GM21825 (cell line): ENCODE data around the gene FAM13A.
"Not testable (repeated sequence)": the region's sequence is repeated elsewhere in the genome, so short reads cannot be mapped to it uniquely, and the experiment has no call there.

ENCODE experiments used
- ATAC-seq: cut with Tn5 transposase; IDR thresholded peaks from one replicate; pipeline ENCODE4 v1.9.1; 2021; ENCODE audit warnings: mild to moderate bottlenecking, moderate library complexity; ENCODE audit not compliant: unreplicated experiment

FAM13A gene

GRCh38 chr4:88964450-88964849 lies 92.5 kb downstream of the FAM13A start:
- no peak for ATAC-seq

- no peak for ATAC-seq
Measured at GRCh38 chr4:88963817-88964216, 93.2 kb downstream of the FAM13A start.

- ATAC-seq, result no peak
Measured at GRCh38 chr4:88962396-88962795, 94.6 kb downstream of the FAM13A start.

GRCh38 chr4:88960576-88960975 lies 96.4 kb downstream of the FAM13A start:
- no peak for ATAC-seq

- no peak for ATAC-seq
Measured at GRCh38 chr4:88958080-88958479, 98.9 kb downstream of the FAM13A start.

- ATAC-seq, result no peak
Measured at GRCh38 chr4:88957570-88957969, 99.4 kb downstream of the FAM13A start.

- ATAC-seq, result no peak
Measured at GRCh38 chr4:88955580-88956380, 101.2 kb downstream of the FAM13A start.

- ATAC-seq, result no peak
Measured at GRCh38 chr4:88953400-88953799, 103.6 kb downstream of the FAM13A start.

- ATAC-seq, result no peak
Measured at GRCh38 chr4:88952081-88952480, 104.9 kb downstream of the FAM13A start.

GRCh38 chr4:88949605-88950004 lies 107.4 kb downstream of the FAM13A start:
- ATAC-seq, result no peak

GRCh38 chr4:88940506-88940905 lies 116.5 kb downstream of the FAM13A start:
- no peak for ATAC-seq

GRCh38 chr4:88939697-88940096 lies 117.3 kb downstream of the FAM13A start:
- no peak for ATAC-seq

- ATAC-seq, result no peak
Measured at GRCh38 chr4:88938138-88938537, 118.8 kb downstream of the FAM13A start.

- ATAC-seq, result no peak
Measured at GRCh38 chr4:88937081-88937480, 119.9 kb downstream of the FAM13A start.

GRCh38 chr4:88933414-88934160 lies 123.4 kb downstream of the FAM13A start:
- no peak for ATAC-seq

- ATAC-seq, result no peak
Measured at GRCh38 chr4:88928852-88929251, 128.1 kb downstream of the FAM13A start.

- ATAC-seq, result no peak
Measured at GRCh38 chr4:88927420-88927819, 129.6 kb downstream of the FAM13A start.

- ATAC-seq, result no peak
Measured at GRCh38 chr4:88919056-88919455, 137.9 kb downstream of the FAM13A start.

- not testable (repeated sequence) for ATAC-seq
Measured at GRCh38 chr4:88913181-88913580, 143.8 kb downstream of the FAM13A start.

- ATAC-seq, result no peak
Measured at GRCh38 chr4:88911246-88912212, 145.5 kb downstream of the FAM13A start.

GRCh38 chr4:88910101-88910500 lies 146.9 kb downstream of the FAM13A start:
- ATAC-seq, result no peak
